Tibial nerve (tissue), 4 donors: Measurements from ENCODE around the gene ZNF827.

ENCODE experiments used
- EP300 ChIP-seq, 2 donors: sonication (generic); formaldehyde crosslinking; IDR thresholded peaks; one replicate each; pipeline ENCODE4 v1.6.1; 2017; ENCODE audit warnings: antibody characterized with exemption in 2 of 2, mild to moderate bottlenecking in 1 of 2
- POLR2A ChIP-seq, 2 donors: fragments of 450-650 bp; IDR thresholded peaks; one replicate each; pipeline ENCODE4 v1.6.1; 2017; ENCODE audit warnings: antibody characterized with exemption in 2 of 2, mild to moderate bottlenecking in 2 of 2, moderate library complexity in 2 of 2
- TF ChIP-seq, protein P1 (sequence below), 5 experiments: fragments of 200-600 bp in 3 of 5; fragments of 450-650 bp in 2 of 5; sonication (generic) in 3 of 5; IDR thresholded peaks; one replicate each; pipeline ENCODE4 v1.5.1; 2016 to 2019; ENCODE audit warnings: antibody characterized with exemption in 5 of 5, mild to moderate bottlenecking in 3 of 5, moderate library complexity in 2 of 5

GRCh38 chr4:145755802-145756201, 182.8 kb downstream of the ZNF827 start:
- TF ChIP-seq, protein P1, sequence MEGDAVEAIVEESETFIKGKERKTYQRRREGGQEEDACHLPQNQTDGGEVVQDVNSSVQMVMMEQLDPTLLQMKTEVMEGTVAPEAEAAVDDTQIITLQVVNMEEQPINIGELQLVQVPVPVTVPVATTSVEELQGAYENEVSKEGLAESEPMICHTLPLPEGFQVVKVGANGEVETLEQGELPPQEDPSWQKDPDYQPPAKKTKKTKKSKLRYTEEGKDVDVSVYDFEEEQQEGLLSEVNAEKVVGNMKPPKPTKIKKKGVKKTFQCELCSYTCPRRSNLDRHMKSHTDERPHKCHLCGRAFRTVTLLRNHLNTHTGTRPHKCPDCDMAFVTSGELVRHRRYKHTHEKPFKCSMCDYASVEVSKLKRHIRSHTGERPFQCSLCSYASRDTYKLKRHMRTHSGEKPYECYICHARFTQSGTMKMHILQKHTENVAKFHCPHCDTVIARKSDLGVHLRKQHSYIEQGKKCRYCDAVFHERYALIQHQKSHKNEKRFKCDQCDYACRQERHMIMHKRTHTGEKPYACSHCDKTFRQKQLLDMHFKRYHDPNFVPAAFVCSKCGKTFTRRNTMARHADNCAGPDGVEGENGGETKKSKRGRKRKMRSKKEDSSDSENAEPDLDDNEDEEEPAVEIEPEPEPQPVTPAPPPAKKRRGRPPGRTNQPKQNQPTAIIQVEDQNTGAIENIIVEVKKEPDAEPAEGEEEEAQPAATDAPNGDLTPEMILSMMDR (IDR thresholded peaks at IDR 0.05) = no peak
- TF ChIP-seq POLR2A (IDR thresholded peaks at IDR 0.05) (no peak), EP300 (IDR thresholded peaks at IDR 0.05) (no peak)
